ENCODE measurements around the gene SMTN. TPM values are rescaled to one million over a fixed set of nuclear protein-coding genes. Genes with fewer than 3 reads are reported as not detected.
"Not testable (repeated sequence)": the region's sequence is repeated elsewhere in the genome, so short reads cannot be mapped to it uniquely, and the experiment has no call there.

SMTN gene
- total and polyA plus RNA-seq, 2 donors (not counting 3 experiments of a cell fraction or from before 2014, with no cell fraction given), result 59.0 to 197 TPM

DNA sequence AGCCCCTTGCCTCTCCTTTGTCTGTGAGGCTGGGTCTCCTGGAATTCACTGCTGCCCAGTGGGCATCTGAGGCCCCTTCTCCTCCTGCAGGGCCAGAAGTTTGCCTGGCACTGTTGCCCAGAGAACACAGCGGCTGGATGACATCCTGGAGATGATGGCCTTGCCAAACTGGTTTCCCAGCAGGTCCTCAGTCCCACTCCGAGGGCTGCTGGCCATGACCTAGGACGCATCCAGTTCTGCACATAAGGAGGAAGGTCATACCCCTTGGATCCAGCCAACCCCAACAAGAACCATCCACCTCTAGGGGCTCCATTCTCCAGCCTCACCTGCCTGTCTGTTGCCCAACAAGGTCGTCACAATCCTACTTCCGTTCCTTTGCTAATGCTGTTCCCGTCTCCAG, 3.4 kb upstream of the SMTN start:
- FAIRE-seq (no peak), DNase-seq (ENCODE audit: low read depth, low spot score) (no peak)
- CTCF ChIA-PET, result no interaction called here
- TF ChIP-seq POLR2AphosphoS5 (IDR thresholded peaks at IDR 0.05; ENCODE audit: insufficient read depth, low read depth, low read length) (no peak), JUN (IDR thresholded peaks at IDR 0.05; ENCODE audit: borderline replicate concordance, insufficient read depth, insufficient read length, low read depth) (no peak), FOS (IDR thresholded peaks at IDR 0.05; ENCODE audit: borderline replicate concordance, insufficient read depth, low read length) (no peak), POLR2A (IDR thresholded peaks at IDR 0.05; ENCODE audit: low read depth, low read length) (no peak), MYC (IDR thresholded peaks at IDR 0.05; ENCODE audit: low read depth, low read length) (no peak), GATA2 (IDR thresholded peaks at IDR 0.05; ENCODE audit: insufficient read depth, insufficient read length, low read depth, low read length) (no peak)
- TF ChIP-seq, protein P1, sequence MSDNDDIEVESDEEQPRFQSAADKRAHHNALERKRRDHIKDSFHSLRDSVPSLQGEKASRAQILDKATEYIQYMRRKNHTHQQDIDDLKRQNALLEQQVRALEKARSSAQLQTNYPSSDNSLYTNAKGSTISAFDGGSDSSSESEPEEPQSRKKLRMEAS (IDR thresholded peaks at IDR 0.05; ENCODE audit: insufficient read depth, insufficient read length), result no peak
- TF ChIP-seq, protein P2, sequence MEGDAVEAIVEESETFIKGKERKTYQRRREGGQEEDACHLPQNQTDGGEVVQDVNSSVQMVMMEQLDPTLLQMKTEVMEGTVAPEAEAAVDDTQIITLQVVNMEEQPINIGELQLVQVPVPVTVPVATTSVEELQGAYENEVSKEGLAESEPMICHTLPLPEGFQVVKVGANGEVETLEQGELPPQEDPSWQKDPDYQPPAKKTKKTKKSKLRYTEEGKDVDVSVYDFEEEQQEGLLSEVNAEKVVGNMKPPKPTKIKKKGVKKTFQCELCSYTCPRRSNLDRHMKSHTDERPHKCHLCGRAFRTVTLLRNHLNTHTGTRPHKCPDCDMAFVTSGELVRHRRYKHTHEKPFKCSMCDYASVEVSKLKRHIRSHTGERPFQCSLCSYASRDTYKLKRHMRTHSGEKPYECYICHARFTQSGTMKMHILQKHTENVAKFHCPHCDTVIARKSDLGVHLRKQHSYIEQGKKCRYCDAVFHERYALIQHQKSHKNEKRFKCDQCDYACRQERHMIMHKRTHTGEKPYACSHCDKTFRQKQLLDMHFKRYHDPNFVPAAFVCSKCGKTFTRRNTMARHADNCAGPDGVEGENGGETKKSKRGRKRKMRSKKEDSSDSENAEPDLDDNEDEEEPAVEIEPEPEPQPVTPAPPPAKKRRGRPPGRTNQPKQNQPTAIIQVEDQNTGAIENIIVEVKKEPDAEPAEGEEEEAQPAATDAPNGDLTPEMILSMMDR (IDR thresholded peaks at IDR 0.05; ENCODE audit: extremely low read depth in 1 of 2, insufficient read depth in 1 of 2, low read depth in 1 of 2, low read length in 2 of 2), result no peak
- Histone ChIP-seq H3K9me3 (replicated peaks; ENCODE audit: control insufficient read depth, insufficient read depth, low read length) (no peaks in the 10 kb centered on the region), H3K27me3 (ENCODE audit: control insufficient read depth in 2 of 2, insufficient read depth in 2 of 2, low read length in 2 of 2) (no peaks in the 10 kb centered on the region), H4K20me1 (replicated peaks; ENCODE audit: control insufficient read depth, extremely low read depth, insufficient read depth, low read length) (no peaks in the 10 kb centered on the region), H3K9me1 (replicated peaks; ENCODE audit: control insufficient read depth, extremely low read depth, insufficient read depth, low read length) (no peaks in the 10 kb centered on the region), H3K4me3 (replicated peaks in 1 of 3; ENCODE audit: insufficient read depth in 1 of 3, low read depth in 1 of 3, low read length in 3 of 3) (no peak overlapping the region), H3K36me3 (ENCODE audit: control insufficient read depth in 2 of 2, extremely low read depth in 1 of 2, insufficient read depth in 2 of 2, low read length in 2 of 2) (no peaks in the 10 kb centered on the region), H3K27ac (ENCODE audit: insufficient read depth, low read depth, low read length) (no peak overlapping the region), H2AFZ (ENCODE audit: low read depth, low read length) (no peak overlapping the region), H3K9ac (replicated peaks; ENCODE audit: extremely low read depth, insufficient read depth, low read length) (no peak overlapping the region), H3K79me2 (ENCODE audit: control insufficient read depth, insufficient read depth, low read length) (peaks cover 16% of the 10 kb centered on the region), H3K4me2 (ENCODE audit: insufficient read depth, low read length) (no peak overlapping the region), H3K4me1 (ENCODE audit: control insufficient read depth, extremely low read depth, insufficient read depth, low read length) (peaks cover 17% of the 10 kb centered on the region)
- no TSS peak for BruUV-seq (replicated peaks)
- dilution Hi-C loops (cut with MboI; ENCODE audit: extremely low pct_ligation_motif_present, low sequenced_read_pairs), result no loop called here
- intact Hi-C loops (cut with micrococcal nuclease), result no loop called here
- POLR2A ChIA-PET, result no interaction called here

DNA sequence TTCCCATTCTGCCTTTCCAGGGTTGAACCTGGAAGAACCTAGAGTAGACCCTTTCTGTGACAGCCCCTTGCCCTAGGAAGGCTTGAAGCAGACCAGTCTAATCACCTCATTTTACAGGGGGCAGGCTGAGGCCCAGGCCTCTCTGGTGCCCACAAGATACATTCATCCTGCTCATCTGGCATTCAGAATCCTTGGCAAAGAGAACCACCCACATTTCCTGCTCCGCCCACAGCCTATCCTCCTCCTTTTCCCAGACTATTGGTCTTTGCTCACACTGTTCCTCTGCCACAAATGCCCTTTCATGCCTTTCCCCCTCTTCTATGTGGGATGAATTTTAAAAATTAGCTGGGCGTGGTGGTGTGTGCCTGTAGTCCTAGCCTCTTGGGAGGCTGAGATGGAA, 2.7 kb upstream of the SMTN start:
- peak overlapping the region; percentile 3 for H2AFZ ChIP-seq (ENCODE audit: low read depth, low read length)

More for the DNA sequence above, 2.7 kb upstream of the SMTN start:
- H4K20me1 ChIP-seq (replicated peaks; ENCODE audit: control insufficient read depth, extremely low read depth, insufficient read depth, low read length); dilution Hi-C loops (cut with MboI; ENCODE audit: extremely low pct_ligation_motif_present, low sequenced_read_pairs); H3K9me1 ChIP-seq (replicated peaks; ENCODE audit: control insufficient read depth, extremely low read depth, insufficient read depth, low read length); POLR2A ChIA-PET; intact Hi-C loops (cut with micrococcal nuclease); H3K27ac ChIP-seq (ENCODE audit: insufficient read depth, low read depth, low read length); BruUV-seq (replicated peaks); DNase-seq (ENCODE audit: low read depth, low spot score); H3K36me3 ChIP-seq (ENCODE audit: control insufficient read depth in 2 of 2, extremely low read depth in 1 of 2, insufficient read depth in 2 of 2, low read length in 2 of 2); CTCF ChIA-PET; H3K27me3 ChIP-seq (ENCODE audit: control insufficient read depth in 2 of 2, insufficient read depth in 2 of 2, low read length in 2 of 2); H3K4me2 ChIP-seq (ENCODE audit: insufficient read depth, low read length); FAIRE-seq; H3K9ac ChIP-seq (replicated peaks; ENCODE audit: extremely low read depth, insufficient read depth, low read length); H3K4me3 ChIP-seq (replicated peaks in 1 of 3; ENCODE audit: insufficient read depth in 1 of 3, low read depth in 1 of 3, low read length in 3 of 3); H3K9me3 ChIP-seq (replicated peaks; ENCODE audit: control insufficient read depth, insufficient read depth, low read length): not testable (repeated sequence)
- Histone ChIP-seq H3K79me2 (ENCODE audit: control insufficient read depth, insufficient read depth, low read length) (peaks cover 23% of the 10 kb centered on the region), H3K4me1 (ENCODE audit: control insufficient read depth, extremely low read depth, insufficient read depth, low read length) (peaks cover 22% of the 10 kb centered on the region)
